ENCODE results near the gene RASA3.

The RASA3 gene

GRCh38 chr13:113952983-113953520, 179.4 kb downstream of the RASA3 start:
- no peak for DNase-seq (ENCODE audit: low read depth in 2 of 2)

DNA sequence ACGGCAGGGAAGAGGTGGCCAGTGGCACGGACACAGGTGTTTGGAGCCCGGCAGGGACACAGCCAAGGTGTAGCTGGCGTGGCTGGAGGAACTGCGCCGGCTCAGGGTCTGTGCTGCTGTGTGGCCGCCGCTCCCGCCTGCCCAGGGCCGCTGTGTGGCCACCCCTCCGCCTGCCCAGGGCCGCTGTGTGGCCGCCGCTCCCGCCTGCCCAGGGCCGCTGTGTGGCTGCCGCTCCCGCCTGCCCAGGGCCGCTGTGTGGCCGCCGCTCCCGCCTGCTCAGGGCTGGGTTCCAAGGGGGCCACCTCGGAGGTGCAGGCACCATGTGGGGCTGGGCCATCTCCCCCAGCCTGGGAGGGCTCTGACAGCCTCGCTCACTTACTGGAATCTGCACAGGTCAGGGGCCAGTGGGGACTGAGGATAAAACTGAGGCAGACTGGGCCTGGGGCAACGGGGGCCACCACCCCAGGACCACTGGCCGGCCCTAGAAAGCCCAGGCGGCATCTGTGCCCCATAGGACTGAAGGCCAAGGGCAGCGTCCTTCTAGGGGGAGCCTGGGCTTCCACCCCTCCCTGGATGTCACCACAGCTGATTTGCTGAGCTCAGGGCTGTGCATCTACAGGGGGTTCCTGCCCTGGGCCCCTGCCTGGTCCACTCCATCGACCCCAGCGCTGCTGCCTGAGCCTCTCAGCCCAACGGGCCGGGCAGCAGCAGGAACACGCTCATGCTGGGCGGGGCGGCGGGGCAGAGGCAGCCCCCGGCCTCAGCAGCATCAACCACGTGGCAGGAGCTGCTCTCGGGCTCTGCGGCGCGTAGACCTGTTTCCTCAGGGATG, 180.1 kb downstream of the RASA3 start:
- DNase-seq (ENCODE audit: low read depth in 2 of 2), result no peak

GRCh38 chr13:113951246-113951999, 181.0 kb downstream of the RASA3 start:
- DNase-seq (ENCODE audit: low read depth in 2 of 2), result no peak

GRCh38 chr13:113950451-113951245, 181.8 kb downstream of the RASA3 start:
- no peak for DNase-seq (ENCODE audit: low read depth in 2 of 2)

DNA sequence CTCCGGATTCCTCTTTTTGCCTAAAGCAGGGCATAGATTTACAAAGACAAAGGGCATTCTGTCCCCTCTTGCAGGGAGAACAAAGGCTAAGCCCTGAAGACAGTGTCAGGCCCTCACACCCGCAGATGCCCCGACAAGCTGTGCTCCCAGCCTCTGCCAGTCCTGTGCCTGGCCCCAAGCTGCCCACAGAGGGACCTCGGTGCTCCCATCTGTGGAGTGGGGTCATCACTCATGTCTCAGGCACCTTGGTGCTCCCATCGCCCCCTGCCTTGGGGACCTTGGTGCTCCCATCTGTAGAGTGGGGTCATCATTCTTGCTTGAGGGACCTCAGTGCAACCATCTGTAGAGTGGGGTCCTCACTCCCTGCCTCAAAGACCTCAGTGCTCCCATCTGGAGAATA, 182.9 kb downstream of the RASA3 start:
- no peak for DNase-seq (ENCODE audit: low read depth in 2 of 2)

DNA sequence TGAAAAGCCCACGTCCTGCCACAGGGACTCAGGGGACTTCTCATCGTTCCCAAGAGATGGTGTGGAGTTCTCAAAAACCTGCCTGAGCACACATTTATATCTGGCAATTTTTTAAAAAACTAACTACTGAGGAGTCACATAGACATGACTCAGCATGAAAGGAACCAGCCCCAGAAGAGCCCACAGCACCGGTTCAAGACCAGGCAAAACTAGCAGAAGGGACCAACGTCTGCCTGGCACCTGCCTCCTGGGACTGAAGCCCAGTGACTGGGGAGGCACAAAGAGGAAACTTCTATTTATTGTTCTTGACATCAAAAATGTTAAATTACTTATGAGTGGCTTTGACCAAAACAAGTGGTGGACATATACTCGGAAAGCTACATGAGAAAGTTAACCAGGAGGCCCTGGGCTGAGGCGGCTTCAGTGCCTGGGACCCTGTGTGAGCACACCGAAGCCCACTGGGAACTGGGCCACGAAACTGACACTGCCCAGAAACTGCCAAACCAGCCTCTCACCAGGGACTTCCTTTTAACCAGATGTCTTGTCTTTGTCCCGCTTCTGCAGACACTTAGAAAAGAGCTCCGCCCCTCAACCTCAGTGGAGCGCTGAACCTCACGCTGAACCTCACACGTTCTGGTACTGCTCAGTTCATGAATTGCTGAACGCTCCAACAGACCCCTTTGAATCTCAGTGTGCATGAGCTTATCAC, 184.2 kb downstream of the RASA3 start:
- DNase-seq (ENCODE audit: low read depth in 2 of 2), result no peak

GRCh38 chr13:113947311-113948033, 185.0 kb downstream of the RASA3 start:
- DNase-seq (ENCODE audit: low read depth in 2 of 2), result no peak

DNA sequence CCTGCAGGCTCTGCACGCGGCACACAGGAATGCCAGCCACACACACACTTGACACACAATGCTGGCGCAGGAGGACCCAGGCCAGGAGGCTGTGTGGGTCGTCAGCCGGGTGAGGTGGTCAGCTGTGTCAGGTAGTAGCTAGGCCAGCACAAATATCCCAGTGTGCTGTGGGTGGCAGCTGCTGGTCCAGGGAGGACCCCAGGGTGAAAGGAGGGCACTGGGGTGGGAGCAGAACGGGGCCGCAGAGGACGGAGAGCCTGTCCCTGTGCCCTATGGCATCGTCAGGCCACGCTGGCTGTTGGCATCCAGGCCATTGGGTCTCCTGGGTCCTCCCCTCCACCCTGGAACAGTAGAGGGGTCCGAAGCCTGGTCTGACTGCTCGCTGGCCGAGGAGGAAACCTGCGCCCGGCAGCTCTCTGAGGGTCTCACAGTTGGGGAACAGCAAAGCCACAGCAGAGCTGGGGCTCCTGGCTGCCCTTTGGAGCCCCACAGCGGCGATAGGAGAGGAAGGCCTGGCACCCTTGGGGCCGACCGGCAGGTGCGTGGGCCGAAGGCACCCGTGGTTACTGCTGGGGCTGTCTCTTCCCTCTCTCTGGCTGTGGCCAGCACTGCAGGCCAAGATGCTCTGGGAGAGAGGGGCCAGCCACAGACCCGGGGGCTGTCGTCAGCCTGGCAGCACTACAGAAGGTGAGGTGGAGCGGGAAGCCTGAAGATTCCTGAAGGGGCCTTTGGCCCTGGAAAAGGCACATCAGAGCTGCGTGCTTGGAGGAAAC, 185.8 kb downstream of the RASA3 start:
- DNase-seq (ENCODE audit: low read depth in 2 of 2), result no peak

- no peak for DNase-seq (ENCODE audit: low read depth in 2 of 2)
Measured at GRCh38 chr13:113945857-113946408, 186.5 kb downstream of the RASA3 start.

DNA sequence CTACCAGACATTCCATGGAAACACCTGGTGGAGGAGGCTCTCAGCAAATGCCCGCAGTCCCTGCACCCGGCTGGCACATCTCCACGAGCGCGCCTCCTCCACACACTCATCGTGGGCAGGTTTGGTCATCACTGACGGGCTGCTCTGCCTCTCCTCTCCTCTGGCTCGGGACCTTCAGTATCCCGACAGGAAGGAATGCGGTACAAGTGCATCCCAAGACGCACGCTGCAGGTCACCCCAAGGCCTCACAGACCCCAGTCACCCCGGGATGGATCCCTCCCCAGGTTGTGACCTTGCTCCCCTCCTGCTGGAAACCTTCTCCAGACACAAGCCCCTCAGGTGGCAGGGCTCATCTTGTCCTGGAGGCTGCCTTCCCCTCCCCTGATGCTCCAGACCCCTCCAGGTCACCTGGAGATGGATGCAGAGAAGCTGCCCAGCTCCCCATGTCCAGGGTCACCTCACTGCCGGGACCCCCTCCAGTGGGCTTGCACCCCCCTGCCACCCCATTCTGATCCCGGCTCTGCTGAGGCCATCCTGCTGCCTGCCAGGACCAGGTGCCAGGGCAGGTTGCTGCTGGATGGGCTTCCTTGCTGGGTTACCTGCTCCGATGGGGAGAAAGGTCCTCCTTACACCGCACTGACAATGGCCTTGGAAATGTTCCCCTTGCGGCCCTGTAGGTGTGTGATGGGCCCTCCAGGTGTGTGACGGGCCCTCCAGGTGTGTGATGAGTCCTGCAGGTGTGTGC, 188.4 kb downstream of the RASA3 start:
- DNase-seq (ENCODE audit: low read depth in 2 of 2), result no peak

DNA sequence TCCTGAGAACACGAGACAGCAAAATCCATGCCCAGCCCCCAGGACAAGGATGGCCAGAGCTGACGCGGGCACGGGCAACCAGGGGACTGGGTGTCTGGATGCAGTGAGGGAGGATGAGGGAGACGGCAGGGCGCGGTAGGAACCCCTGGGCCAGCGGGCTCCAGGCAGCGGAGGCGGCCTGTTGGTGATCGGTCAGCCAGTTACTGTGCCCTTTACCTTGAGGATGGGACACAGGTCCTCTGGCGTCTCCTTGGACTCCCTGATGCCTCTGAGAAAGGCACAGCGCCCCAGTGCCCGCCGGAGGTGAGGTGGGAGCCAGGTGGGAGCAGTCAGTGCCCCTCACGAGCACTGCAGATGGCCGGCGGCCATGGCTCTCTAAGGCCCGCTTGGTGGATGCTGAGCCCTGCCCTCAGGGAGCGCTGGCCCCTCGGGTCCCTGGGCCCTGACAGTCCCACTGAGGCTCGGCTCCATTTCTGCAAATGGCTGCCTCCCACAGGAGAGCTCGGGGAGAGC, 189.8 kb downstream of the RASA3 start:
- no peak for DNase-seq (ENCODE audit: low read depth in 2 of 2)

- DNase-seq (ENCODE audit: low read depth in 2 of 2), result no peak
Measured at GRCh38 chr13:113941571-113942191, 190.7 kb downstream of the RASA3 start.

DNA sequence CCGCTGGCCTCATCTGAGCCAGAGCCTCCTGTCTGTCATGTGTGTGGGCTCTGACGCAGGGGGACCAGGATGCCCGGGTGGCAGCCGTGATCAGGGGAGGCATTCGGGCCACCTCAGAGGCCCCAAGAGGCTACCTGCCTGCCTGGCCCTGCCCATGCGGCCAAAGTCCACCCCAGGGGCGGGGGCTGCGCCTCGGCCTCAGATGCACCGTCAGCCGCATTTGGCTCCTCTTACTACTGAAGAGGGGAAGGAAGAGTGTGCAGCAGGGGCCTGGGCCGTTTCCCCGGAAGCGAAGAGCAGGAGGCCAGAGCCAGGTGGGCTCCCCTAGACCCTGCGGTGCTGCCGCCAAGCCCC, 192.5 kb downstream of the RASA3 start:
- no peak for DNase-seq (ENCODE audit: low read depth in 2 of 2)

GRCh38 chr13:113939129-113939943, 193.1 kb downstream of the RASA3 start:
- no peak for DNase-seq (ENCODE audit: low read depth in 2 of 2)

DNA sequence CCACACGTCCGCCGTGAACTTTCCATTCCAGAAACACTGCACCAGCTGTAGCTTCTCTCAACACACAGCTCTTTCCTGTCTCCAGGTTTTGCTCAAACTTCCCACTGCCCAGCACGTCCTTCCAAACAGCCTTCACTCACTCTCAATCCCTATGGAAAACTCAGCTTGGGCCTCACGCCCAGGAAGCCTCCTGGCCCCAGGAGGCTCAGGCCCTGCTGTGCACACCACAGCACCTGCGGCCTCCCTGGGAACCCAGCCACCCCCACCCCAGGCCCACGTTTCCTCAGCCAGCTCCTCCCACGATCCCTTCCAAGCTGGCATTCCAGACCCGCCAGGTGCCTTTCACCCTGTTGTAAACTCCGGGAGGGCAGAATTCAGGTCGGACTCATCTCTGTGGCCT, 193.7 kb downstream of the RASA3 start:
- no peak for DNase-seq (ENCODE audit: low read depth in 2 of 2)

DNA sequence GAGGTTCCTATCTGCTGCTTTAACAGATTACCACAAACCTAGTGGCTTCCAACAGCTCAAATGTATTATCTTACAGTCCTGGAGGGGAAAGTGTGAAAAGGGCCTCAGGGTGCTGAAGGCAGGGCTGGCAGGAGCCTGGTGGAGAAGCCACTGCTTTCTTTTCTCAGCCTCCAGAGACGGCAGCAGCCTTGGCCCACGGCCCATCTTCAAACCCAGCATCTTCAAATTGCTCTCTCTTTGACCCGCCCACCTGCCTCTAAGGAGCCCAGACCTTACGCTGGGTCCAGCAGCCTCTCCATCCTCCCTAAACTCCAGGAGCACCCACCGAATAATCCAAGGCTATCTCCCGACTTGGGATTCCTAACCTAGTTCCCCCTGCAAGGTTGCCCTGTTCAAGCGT, 194.2 kb downstream of the RASA3 start:
- no peak for DNase-seq (ENCODE audit: low read depth in 2 of 2)

- no peak for DNase-seq (ENCODE audit: low read depth in 2 of 2)
Measured at GRCh38 chr13:113937527-113938180, 194.8 kb downstream of the RASA3 start.
